B cell (primary cell): ENCODE data around the gene ANTXRL. TPM values are rescaled to one million over a fixed set of nuclear protein-coding genes. Genes with fewer than 3 reads are reported as not detected.

ENCODE experiments used
- ATAC-seq: fragments of 200-7000 bp; cut with Tn5 transposase; one replicate; pipeline ENCODE4 v1.10.0; 2021; ENCODE audit warnings: low read depth, mild to moderate bottlenecking, moderate number of reproducible peaks, moderate library complexity
- CTCF ChIA-PET: fragments of 350-600 bp; sonication (Branson Sonifier 250); formaldehyde crosslinking; loops from one replicate; lab custom pipeline; 2021; ENCODE audit warnings: antibody characterized with exemption, inconsistent platforms; lab: Charles Lee
- POLR2A ChIA-PET: fragments of 350-600 bp; sonication (Branson Sonifier 250); formaldehyde crosslinking; loops from one replicate; lab custom pipeline; 2021; ENCODE audit warnings: antibody characterized with exemption; lab: Charles Lee
- DNase-seq: peaks from one replicate; pipeline ENCODE4 v3.0.0; 2013
- H2AFZ ChIP-seq: 2 replicates; pipeline ENCODE4 v1.6.1; 2012; ENCODE audit warnings: mild to moderate bottlenecking, low read depth, low read length; ENCODE audit not compliant: insufficient read depth, poor library complexity, severe bottlenecking
- H3K27ac ChIP-seq, 2 donors: 1 replicate in 1 of 2; 2 replicates in 1 of 2; pipeline ENCODE4 v1.5.1; 2012 to 2013; ENCODE audit warnings: low read length in 2 of 2, mild to moderate bottlenecking in 2 of 2, moderate library complexity in 1 of 2
- H3K27me3 ChIP-seq, 4 experiments: fragments of 200-600 bp in 1 of 4; sonication (generic) in 1 of 4; replicated peaks in 1 of 4; 1 replicate in 2 of 4; 2 replicates in 2 of 4; pipeline versions ENCODE4 v1.6.1 to v1.7.0; 2013 to 2016; ENCODE audit warnings: low read length in 3 of 4, mild to moderate bottlenecking in 2 of 4, mixed read lengths in 1 of 4, moderate library complexity in 1 of 4; ENCODE audit not compliant: insufficient read depth in 4 of 4, control insufficient read depth in 3 of 4; ENCODE audit errors: control extremely low read depth in 1 of 4
- H3K36me3 ChIP-seq, 2 experiments: replicated peaks in 1 of 2; 1 replicate in 1 of 2; 2 replicates in 1 of 2; pipeline versions ENCODE4 v1.6.1 to v1.7.1; 2013; ENCODE audit warnings: low read length in 1 of 2; ENCODE audit not compliant: insufficient read depth in 2 of 2, control insufficient read depth in 1 of 2; ENCODE audit errors: control extremely low read depth in 1 of 2, extremely low read depth in 1 of 2
- H3K4me1 ChIP-seq, 2 donors: fragments of 200-600 bp in 1 of 2; sonication (generic) in 1 of 2; 1 replicate in 1 of 2; 2 replicates in 1 of 2; pipeline versions ENCODE4 v1.5.1 to v1.6.1; 2013 to 2017; ENCODE audit warnings: low read length in 2 of 2; ENCODE audit not compliant: control insufficient read depth in 2 of 2, insufficient read depth in 2 of 2
- H3K4me2 ChIP-seq: replicated peaks from 2 replicates; pipeline ENCODE3; 2012; ENCODE audit warnings: mild to moderate bottlenecking, low read depth, low read length; ENCODE audit not compliant: poor library complexity, severe bottlenecking
- H3K4me3 ChIP-seq, 5 experiments: fragments of 200-600 bp in 1 of 5; sonication (generic) in 1 of 5; 1 replicate in 3 of 5; 2 replicates in 2 of 5; pipeline versions ENCODE4 v1.5.1 to v1.7.0; 2011 to 2016; ENCODE audit warnings: low read length in 4 of 5, mild to moderate bottlenecking in 4 of 5, low read depth in 2 of 5, control low read depth in 1 of 5, moderate library complexity in 1 of 5; ENCODE audit not compliant: insufficient read depth in 1 of 5; ENCODE audit errors: control extremely low read depth in 1 of 5, extremely low read depth in 1 of 5
- H3K79me2 ChIP-seq: fragments of 200-600 bp; sonication (generic); one replicate; pipeline ENCODE4 v1.6.0; 2016; ENCODE audit warnings: low read length; ENCODE audit not compliant: control insufficient read depth, insufficient read depth
- H3K9ac ChIP-seq: fragments of 200-600 bp; sonication (generic); 2 replicates; pipeline ENCODE4 v1.6.1; 2017; ENCODE audit warnings: mild to moderate bottlenecking, low read length, moderate library complexity
- H3K9me3 ChIP-seq, 3 donors: one replicate each; pipeline versions ENCODE4 v1.6.1 to v1.7.1; 2013; ENCODE audit warnings: low read length in 2 of 3; ENCODE audit not compliant: control insufficient read depth in 2 of 3, insufficient read depth in 1 of 3; ENCODE audit errors: control extremely low read depth in 1 of 3
- H4K20me1 ChIP-seq: 2 replicates; pipeline ENCODE4 v1.6.0; 2012; ENCODE audit warnings: mild to moderate bottlenecking, low read length; ENCODE audit not compliant: insufficient read depth, control insufficient read depth, poor library complexity, severe bottlenecking
- H3K27ac Mint-ChIP-seq: one replicate; pipeline ENCODE4 v1.8.0; 2021; ENCODE audit warnings: mixed read lengths
- H3K27me3 Mint-ChIP-seq: one replicate; pipeline ENCODE4 v1.8.0; 2021; ENCODE audit warnings: mixed read lengths
- H3K4me1 Mint-ChIP-seq: one replicate; pipeline ENCODE4 v1.8.0; 2021; ENCODE audit warnings: mixed read lengths
- H3K4me3 Mint-ChIP-seq: one replicate; pipeline ENCODE4 v1.8.0; 2021; ENCODE audit warnings: mixed read lengths
- H3K9me3 Mint-ChIP-seq: one replicate; pipeline ENCODE4 v1.8.0; 2022; ENCODE audit warnings: mixed read lengths; ENCODE audit not compliant: insufficient read depth
- EZH2 ChIP-seq: IDR thresholded peaks from 2 replicates; pipeline ENCODE4 v1.6.1; 2012; ENCODE audit warnings: borderline replicate concordance, low read depth, mild to moderate bottlenecking, moderate library complexity, low read length; ENCODE audit not compliant: insufficient read depth, poor library complexity, severe bottlenecking
- WGBS: methylation state at CpG from one replicate; pipeline ENCODE4 v1.1.5; 2013; ENCODE audit warnings: missing lambda C conversion rate; ENCODE audit not compliant: insufficient coverage; 5-methylcytosine and 5-hydroxymethylcytosine counted together
- intact Hi-C: fragments of 100-400 bp; cut with micrococcal nuclease; formaldehyde crosslinking; loops from one replicate; pipeline ENCODE4 v1.10.0; 2022
- polyA plus RNA-seq: library from polyadenylated mRNA; depleted of rRNA; stranded (reverse); fragments of >200 nt; gene quantifications from 2 replicates; pipeline ENCODE4 v1.2.3, GENCODE V29; 2012
- total RNA-seq, 2 donors: library from RNA; stranded (reverse); fragments of 120-200 nt in 1 of 2; gene quantifications; 1 replicate in 1 of 2; 2 replicates in 1 of 2; pipeline versions ENCODE4 v1.2.3 to v1.2.4, GENCODE V29; 2013 to 2022
- TF ChIP-seq, protein P1 (sequence below): fragments of 200-600 bp; IDR thresholded peaks from one replicate; pipeline ENCODE4 v1.8.0; 2022; ENCODE audit warnings: antibody characterized with exemption, mild to moderate bottlenecking

Gene ANTXRL
- total and polyA plus RNA-seq, 2 donors (not counting 1 experiment from before 2014, with no cell fraction given), result not detected

GRCh38 chr10:46266306-46266985, 20.4 kb upstream of the ANTXRL start:
- Mint-ChIP-seq H3K4me1 (peaks cover 2% of the 10 kb centered on the region), H3K4me3 (no peak overlapping the region), H3K27me3 (no peaks in the 10 kb centered on the region), H3K9me3 (no peaks in the 10 kb centered on the region), H3K27ac (no peak overlapping the region)
- Histone ChIP-seq H4K20me1 (no peaks in the 10 kb centered on the region), H2AFZ (peak overlapping the region; percentile 22), H3K4me3 (no peak overlapping the region), H3K4me2 (peak overlapping the region; percentile 74), H3K9me3 (peaks cover 0 to 7% (median 0%) of the 10 kb centered on the region in 3 donors), H3K36me3 (peaks cover 0 to 3% of the 10 kb centered on the region in 2 experiments), H3K27me3 (no peaks in the 10 kb centered on the region), H3K9ac (no peak overlapping the region), H3K4me1 (peaks cover 52 to 58% of the 10 kb centered on the region in 2 donors), H3K27ac (peak overlapping the region; percentile 13 to 55), H3K79me2 (peaks cover 36% of the 10 kb centered on the region)
- ChIA-PET CTCF (interaction anchor here (1.1 kb wide), 2 partner anchors 37 to 59 kb away, joined by 3 to 4 read pairs; no protein-coding TSS in a partner anchor), POLR2A (no interaction called here)
- no peak for ATAC-seq
- peak; percentile 46 for DNase-seq
- TF ChIP-seq, protein P1, sequence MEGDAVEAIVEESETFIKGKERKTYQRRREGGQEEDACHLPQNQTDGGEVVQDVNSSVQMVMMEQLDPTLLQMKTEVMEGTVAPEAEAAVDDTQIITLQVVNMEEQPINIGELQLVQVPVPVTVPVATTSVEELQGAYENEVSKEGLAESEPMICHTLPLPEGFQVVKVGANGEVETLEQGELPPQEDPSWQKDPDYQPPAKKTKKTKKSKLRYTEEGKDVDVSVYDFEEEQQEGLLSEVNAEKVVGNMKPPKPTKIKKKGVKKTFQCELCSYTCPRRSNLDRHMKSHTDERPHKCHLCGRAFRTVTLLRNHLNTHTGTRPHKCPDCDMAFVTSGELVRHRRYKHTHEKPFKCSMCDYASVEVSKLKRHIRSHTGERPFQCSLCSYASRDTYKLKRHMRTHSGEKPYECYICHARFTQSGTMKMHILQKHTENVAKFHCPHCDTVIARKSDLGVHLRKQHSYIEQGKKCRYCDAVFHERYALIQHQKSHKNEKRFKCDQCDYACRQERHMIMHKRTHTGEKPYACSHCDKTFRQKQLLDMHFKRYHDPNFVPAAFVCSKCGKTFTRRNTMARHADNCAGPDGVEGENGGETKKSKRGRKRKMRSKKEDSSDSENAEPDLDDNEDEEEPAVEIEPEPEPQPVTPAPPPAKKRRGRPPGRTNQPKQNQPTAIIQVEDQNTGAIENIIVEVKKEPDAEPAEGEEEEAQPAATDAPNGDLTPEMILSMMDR, result no peak
- TF ChIP-seq EZH2, result no peak
- intact Hi-C loops, result no loop called here
- WGBS, result 33% methylated on average over 13 of the region's 21 CpGs
